Mesodermal cell (in vitro differentiated cells): Measurements from ENCODE around the gene SLC5A6. TPM values are rescaled to one million over a fixed set of nuclear protein-coding genes. Genes with fewer than 3 reads are reported as not detected.

Source experiments
- H3K27ac ChIP-seq: 2 replicates; pipeline ENCODE4 v1.7.0; 2013; ENCODE audit warnings: mild to moderate bottlenecking, low read depth, low read length, moderate library complexity; ENCODE audit not compliant: severe bottlenecking
- H3K36me3 ChIP-seq: 2 replicates; pipeline ENCODE4 v1.7.1; 2013; ENCODE audit warnings: mild to moderate bottlenecking, low read length, moderate library complexity; ENCODE audit not compliant: control insufficient read depth, insufficient read depth
- H3K4me1 ChIP-seq: one replicate; pipeline ENCODE4 v1.7.1; 2013; ENCODE audit warnings: mild to moderate bottlenecking, low read length; ENCODE audit not compliant: insufficient read depth, control insufficient read depth, poor library complexity, severe bottlenecking
- H3K4me3 ChIP-seq: 2 replicates; pipeline ENCODE4 v1.7.0; 2013; ENCODE audit warnings: low read length, control low read depth, mild to moderate bottlenecking; ENCODE audit not compliant: insufficient read depth, poor library complexity, severe bottlenecking; ENCODE audit errors: extremely low read depth
- H3K9me3 ChIP-seq: 2 replicates; pipeline ENCODE4 v1.7.1; 2013; ENCODE audit warnings: mild to moderate bottlenecking, low read length, moderate library complexity; ENCODE audit not compliant: control insufficient read depth
- WGBS, 2 experiments: methylation state at CpG; one replicate each; pipeline ENCODE4 v1.1.5; 2013; ENCODE audit warnings: missing lambda C conversion rate in 2 of 2; ENCODE audit not compliant: insufficient coverage in 2 of 2; 5-methylcytosine and 5-hydroxymethylcytosine counted together
- polyA plus RNA-seq, 2 experiments: library from polyadenylated mRNA; stranded (reverse); fragments of 50-300 nt; gene quantifications; one replicate each; pipeline ENCODE4 v1.2.3, GENCODE V29; 2013

The SLC5A6 gene
- 31.5 TPM for polyA plus RNA-seq (2013, experiment 1 of 2)
- 26.4 TPM for polyA plus RNA-seq (2013, experiment 2 of 2)

- 0% methylated on average over 62 to 67 of the region's 73 CpGs for WGBS, 2 experiments
- H3K4me3 ChIP-seq, result peak within 1 kb of the TSS; percentile 79
- H3K27ac ChIP-seq, result peak within 1 kb of the TSS; percentile 96
- H3K9me3 ChIP-seq, result no peaks in the 10 kb centered on the region
- H3K4me1 ChIP-seq, result peaks cover 27% of the 10 kb centered on the region
- peaks cover 57% of the 10 kb centered on the region for H3K36me3 ChIP-seq
Measured at GRCh38 chr2:27211943-27212625, at the start of gene SLC5A6, which contains the start of gene ATRAID. TSS of gene SLC5A6 (minus strand) at chr2:27212268. CDS start at chr2:27207650, 4,618 bp downstream. TSS of gene ATRAID (plus strand) at chr2:27212041. CDS start at chr2:27212369, 328 bp downstream.

GRCh38 chr2:27261241-27261925 lies 49.3 kb upstream of the SLC5A6 start:
- Histone ChIP-seq H3K9me3 (no peaks in the 10 kb centered on the region), H3K36me3 (no peaks in the 10 kb centered on the region), H3K27ac (no peak overlapping the region), H3K4me3 (no peak overlapping the region), H3K4me1 (peaks cover 8% of the 10 kb centered on the region)
- WGBS, 2 experiments, result 36 to 76% methylated on average over 5 to 9 of the region's 11 CpGs

GRCh38 chr2:27258051-27258450 lies 46.0 kb upstream of the SLC5A6 start:
- no peak overlapping the region for H3K4me3 ChIP-seq
- no peaks in the 10 kb centered on the region for H3K9me3 ChIP-seq
- 83 to 92% methylated on average over 8 of the region's 8 CpGs for WGBS, 2 experiments
- H3K36me3 ChIP-seq, result no peaks in the 10 kb centered on the region
- no peak overlapping the region for H3K27ac ChIP-seq
- peaks cover 2% of the 10 kb centered on the region for H3K4me1 ChIP-seq

GRCh38 chr2:27256855-27257454 lies 44.9 kb upstream of the SLC5A6 start:
- Histone ChIP-seq H3K9me3 (no peaks in the 10 kb centered on the region), H3K4me1 (no peaks in the 10 kb centered on the region), H3K36me3 (no peaks in the 10 kb centered on the region), H3K27ac (no peak overlapping the region), H3K4me3 (no peak overlapping the region)
- WGBS, 2 experiments, result 83 to 88% methylated on average over 5 to 7 of the region's 7 CpGs

- Histone ChIP-seq H3K4me3 (no peak overlapping the region), H3K27ac (no peak overlapping the region), H3K4me1 (no peaks in the 10 kb centered on the region)
Measured at GRCh38 chr2:27255660-27256059, 43.6 kb upstream of the SLC5A6 start.

GRCh38 chr2:27255187-27255586 lies 43.1 kb upstream of the SLC5A6 start:
- Histone ChIP-seq H3K36me3 (no peaks in the 10 kb centered on the region), H3K9me3 (no peaks in the 10 kb centered on the region), H3K27ac (no peak overlapping the region), H3K4me1 (no peaks in the 10 kb centered on the region), H3K4me3 (no peak overlapping the region)
- 72 to 78% methylated on average over 8 to 10 of the region's 13 CpGs for WGBS, 2 experiments

More at GRCh38 chr2:27255660-27256059, 43.6 kb upstream of the SLC5A6 start:
- Histone ChIP-seq H3K36me3 (no peaks in the 10 kb centered on the region), H3K9me3 (no peaks in the 10 kb centered on the region)
- 45 to 67% methylated on average over 1 of the region's 1 CpG for WGBS, 2 experiments

GRCh38 chr2:27251766-27252165 lies 39.7 kb upstream of the SLC5A6 start:
- Histone ChIP-seq H3K9me3 (no peaks in the 10 kb centered on the region), H3K4me1 (no peaks in the 10 kb centered on the region), H3K4me3 (no peak overlapping the region), H3K27ac (no peak overlapping the region), H3K36me3 (no peaks in the 10 kb centered on the region)
- WGBS, 2 experiments, result 77 to 84% methylated on average over 8 to 11 of the region's 13 CpGs

GRCh38 chr2:27250652-27251379 lies 38.7 kb upstream of the SLC5A6 start:
- H3K4me1 ChIP-seq, result no peaks in the 10 kb centered on the region
- H3K9me3 ChIP-seq, result no peaks in the 10 kb centered on the region
- WGBS, 2 experiments, result 68 to 74% methylated on average over 7 to 9 of the region's 13 CpGs
- no peak overlapping the region for H3K27ac ChIP-seq
- H3K36me3 ChIP-seq, result no peaks in the 10 kb centered on the region
- no peak overlapping the region for H3K4me3 ChIP-seq

- H3K9me3 ChIP-seq, result no peaks in the 10 kb centered on the region
- H3K4me3 ChIP-seq, result no peak overlapping the region
- 19 to 23% methylated on average over 21 of the region's 22 CpGs for WGBS, 2 experiments
- no peaks in the 10 kb centered on the region for H3K4me1 ChIP-seq
- peaks cover under 1% of the 10 kb centered on the region for H3K36me3 ChIP-seq
- H3K27ac ChIP-seq, result no peak overlapping the region
Measured at GRCh38 chr2:27249891-27250651, 38.0 kb upstream of the SLC5A6 start.
